ENCODE data around the gene SMOC2. TPM values are rescaled to one million over a fixed set of nuclear protein-coding genes. Genes with fewer than 3 reads are reported as not detected.

SMOC2 gene
- total RNA-seq, 4 donors from 2014 or later: 74.7 to 139 (median 118) TPM

GRCh38 chr6:168495636-168496035 is 54.7 kb downstream of the SMOC2 start:
- WGBS, 2 donors: 87 to 90% methylated on average over 16 of the region's 16 CpGs
- no peaks in the 10 kb centered on the region for H3K36me3 ChIP-seq

DNA sequence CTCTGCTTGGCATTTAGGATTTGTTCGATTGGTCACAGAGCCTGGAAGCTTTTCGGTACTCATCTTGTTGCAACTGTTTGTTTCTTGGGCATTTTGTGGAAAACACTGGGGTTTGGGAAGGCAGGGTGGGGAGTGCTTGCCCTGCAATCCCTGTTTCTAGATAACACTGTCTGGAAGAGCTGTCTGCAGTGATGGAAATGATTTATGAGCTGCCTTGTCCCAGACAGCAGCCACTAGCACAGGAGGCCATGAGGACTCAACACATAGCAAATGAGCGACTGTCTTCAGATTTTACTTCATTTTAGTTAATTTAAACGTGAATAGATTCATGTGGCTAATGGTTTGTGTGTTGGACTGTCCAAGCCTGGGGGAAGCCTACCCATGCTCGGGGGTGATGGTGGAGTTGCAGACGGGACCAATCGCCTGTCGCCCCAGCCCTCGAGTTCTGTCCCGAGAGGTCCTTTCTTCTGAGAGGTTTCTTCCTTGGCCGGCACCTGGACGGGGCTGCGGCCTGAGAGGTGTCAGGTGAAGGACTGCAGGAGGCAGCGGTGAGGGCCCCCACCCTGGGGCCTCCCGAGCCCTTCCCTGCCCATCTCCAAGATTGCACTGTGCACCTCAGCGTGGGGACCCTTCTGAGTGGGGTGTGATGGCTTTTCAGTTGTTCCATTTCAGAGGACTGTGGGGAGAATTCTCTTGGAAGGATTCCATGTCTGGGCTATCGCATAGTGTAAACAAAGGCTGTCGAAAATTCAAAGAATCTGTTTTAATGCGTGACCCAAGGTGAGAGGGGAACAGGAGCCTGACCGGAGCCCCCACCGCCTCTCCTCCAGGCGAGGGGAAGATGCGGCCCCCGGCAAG is 55.4 kb downstream of the SMOC2 start:
- Histone ChIP-seq H3K27me3 (no peaks in the 10 kb centered on the region), H3K4me1 (peaks cover 0 to 27% (median 0%) of the 10 kb centered on the region in 4 donors), H3K27ac (peak overlapping the region in 1 of 4 donors; percentile 11), H3K9me3 (no peaks in the 10 kb centered on the region), H3K36me3 (no peaks in the 10 kb centered on the region), H3K4me3 (no peak overlapping the region)
- TF ChIP-seq EP300 (IDR thresholded peaks at IDR 0.05) (no peak), POLR2A (IDR thresholded peaks at IDR 0.05) (no peak), CTCF (IDR thresholded peaks at IDR 0.05) (no peak)
- 73 to 82% methylated on average over 24 of the region's 24 CpGs for WGBS, 2 donors
- no peak for DNase-seq (ENCODE audit: low spot score in 2 of 2)

More at GRCh38 chr6:168495636-168496035, 54.7 kb downstream of the SMOC2 start:
- Histone ChIP-seq H3K9me3 (no peaks in the 10 kb centered on the region), H3K27ac (no peak overlapping the region), H3K4me3 (no peak overlapping the region), H3K27me3 (no peaks in the 10 kb centered on the region), H3K4me1 (peaks cover 0 to 27% (median 0%) of the 10 kb centered on the region in 4 donors)
- no peak for TF ChIP-seq POLR2A (IDR thresholded peaks at IDR 0.05)
- no peak for TF ChIP-seq CTCF (IDR thresholded peaks at IDR 0.05)
- no peak for TF ChIP-seq EP300 (IDR thresholded peaks at IDR 0.05)
- DNase-seq (ENCODE audit: low spot score in 2 of 2): no peak

- Histone ChIP-seq H3K4me1 (peaks cover 0 to 27% (median 0%) of the 10 kb centered on the region in 4 donors), H3K9me3 (no peaks in the 10 kb centered on the region), H3K4me3 (no peak overlapping the region), H3K27me3 (no peaks in the 10 kb centered on the region), H3K36me3 (no peaks in the 10 kb centered on the region), H3K27ac (peak overlapping the region in 1 of 4 donors; percentile 11)
- DNase-seq (ENCODE audit: low spot score in 2 of 2): no peak
- no peak for TF ChIP-seq POLR2A (IDR thresholded peaks at IDR 0.05)
- no peak for TF ChIP-seq CTCF (IDR thresholded peaks at IDR 0.05)
- no peak for TF ChIP-seq EP300 (IDR thresholded peaks at IDR 0.05)
- 71 to 85% methylated on average over 5 to 9 of the region's 10 CpGs for WGBS, 2 donors
Observed at GRCh38 chr6:168496997-168497331, 56.0 kb downstream of the SMOC2 start.

- Histone ChIP-seq H3K9me3 (no peaks in the 10 kb centered on the region), H3K4me3 (no peak overlapping the region), H3K27me3 (no peaks in the 10 kb centered on the region), H3K27ac (no peak overlapping the region), H3K36me3 (no peaks in the 10 kb centered on the region), H3K4me1 (peaks cover 0 to 27% (median 0%) of the 10 kb centered on the region in 4 donors)
- TF ChIP-seq POLR2A (IDR thresholded peaks at IDR 0.05) (no peak), CTCF (IDR thresholded peaks at IDR 0.05) (no peak), EP300 (IDR thresholded peaks at IDR 0.05) (no peak)
- WGBS, 2 donors: 85 to 91% methylated on average over 15 of the region's 15 CpGs
- DNase-seq (ENCODE audit: low spot score in 2 of 2): no peak
Observed at GRCh38 chr6:168497381-168497780, 56.4 kb downstream of the SMOC2 start.

GRCh38 chr6:168498161-168498843 is 57.3 kb downstream of the SMOC2 start:
- H3K9me3 ChIP-seq: no peaks in the 10 kb centered on the region
- DNase-seq (ENCODE audit: low spot score in 2 of 2): no peak
- H3K27ac ChIP-seq: no peak overlapping the region
- H3K27me3 ChIP-seq: no peaks in the 10 kb centered on the region
- H3K4me1 ChIP-seq: peaks cover 0 to 27% (median 0%) of the 10 kb centered on the region in 4 donors
- H3K36me3 ChIP-seq: no peaks in the 10 kb centered on the region
- 67 to 71% methylated on average over 14 of the region's 14 CpGs for WGBS, 2 donors
- no peak overlapping the region for H3K4me3 ChIP-seq
- TF ChIP-seq EP300 (IDR thresholded peaks at IDR 0.05): no peak
- TF ChIP-seq CTCF (IDR thresholded peaks at IDR 0.05): no peak
- TF ChIP-seq POLR2A (IDR thresholded peaks at IDR 0.05): no peak

All from tibial nerve (tissue), 4 donors.